Effector memory CD4-positive, alpha-beta T cell (primary cell): ENCODE results near the gene EIF4G3.
A peak's percentile ranks its signal among the peaks of the same experiment; 100 is the strongest.
"Not testable (repeated sequence)": the region's sequence is repeated elsewhere in the genome, so short reads cannot be mapped to it uniquely, and the experiment has no call there.

ENCODE experiments used
- DNase-seq, 3 donors: peaks; one replicate each; pipeline ENCODE4 v3.0.0-alpha.2; 2020
- H3K27ac ChIP-seq: 2 replicates; pipeline ENCODE4 v1.7.0; 2013; ENCODE audit warnings: mild to moderate bottlenecking, low read length, moderate library complexity; ENCODE audit not compliant: insufficient read depth, poor library complexity, severe bottlenecking
- H3K27me3 ChIP-seq: replicated peaks from 2 replicates; pipeline ENCODE4 v1.7.0; 2013; ENCODE audit warnings: mild to moderate bottlenecking, low read length; ENCODE audit not compliant: insufficient read depth, control insufficient read depth, poor library complexity, severe bottlenecking
- H3K36me3 ChIP-seq: 2 replicates; pipeline ENCODE4 v1.7.0; 2013; ENCODE audit warnings: mild to moderate bottlenecking, low read length, moderate library complexity; ENCODE audit not compliant: control insufficient read depth, insufficient read depth
- H3K4me1 ChIP-seq: 2 replicates; pipeline ENCODE4 v1.7.0; 2013; ENCODE audit warnings: low read length, mild to moderate bottlenecking; ENCODE audit not compliant: control insufficient read depth, insufficient read depth, poor library complexity, severe bottlenecking
- H3K4me3 ChIP-seq: 2 replicates; pipeline ENCODE4 v1.7.0; 2013; ENCODE audit warnings: low read length, low read depth, mild to moderate bottlenecking; ENCODE audit not compliant: insufficient read depth, poor library complexity, severe bottlenecking
- H3K9me3 ChIP-seq: 2 replicates; pipeline ENCODE4 v1.7.0; 2013; ENCODE audit warnings: mild to moderate bottlenecking, low read length, moderate library complexity; ENCODE audit not compliant: control insufficient read depth

The EIF4G3 gene

DNA sequence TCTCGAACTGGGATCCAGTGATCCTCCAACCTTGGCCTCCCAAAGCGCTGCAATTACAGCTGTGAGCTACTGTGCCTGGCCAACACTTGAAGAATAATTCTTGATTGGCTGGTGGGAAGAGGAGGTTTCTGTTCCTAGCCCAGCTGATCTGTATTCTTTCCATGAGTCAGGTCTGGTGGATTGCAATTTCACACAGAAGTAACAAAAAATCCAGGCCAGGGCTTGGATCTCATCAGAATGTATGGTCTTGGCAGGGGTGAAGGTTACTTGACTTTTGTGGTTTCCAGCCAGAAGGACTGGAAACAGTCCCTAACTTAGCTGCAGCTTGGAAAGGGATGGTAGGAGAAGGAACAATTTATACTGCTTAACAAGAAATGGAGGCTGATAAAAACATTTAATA lies 384.5 kb downstream of the EIF4G3 start:
- no peak for DNase-seq
- H3K27me3 ChIP-seq: no peaks in the 10 kb centered on the region
- H3K27ac ChIP-seq: no peak overlapping the region
- no peak overlapping the region for H3K4me3 ChIP-seq
- H3K9me3 ChIP-seq: no peaks in the 10 kb centered on the region
- no peaks in the 10 kb centered on the region for H3K36me3 ChIP-seq
- H3K4me1 ChIP-seq: no peaks in the 10 kb centered on the region

DNA sequence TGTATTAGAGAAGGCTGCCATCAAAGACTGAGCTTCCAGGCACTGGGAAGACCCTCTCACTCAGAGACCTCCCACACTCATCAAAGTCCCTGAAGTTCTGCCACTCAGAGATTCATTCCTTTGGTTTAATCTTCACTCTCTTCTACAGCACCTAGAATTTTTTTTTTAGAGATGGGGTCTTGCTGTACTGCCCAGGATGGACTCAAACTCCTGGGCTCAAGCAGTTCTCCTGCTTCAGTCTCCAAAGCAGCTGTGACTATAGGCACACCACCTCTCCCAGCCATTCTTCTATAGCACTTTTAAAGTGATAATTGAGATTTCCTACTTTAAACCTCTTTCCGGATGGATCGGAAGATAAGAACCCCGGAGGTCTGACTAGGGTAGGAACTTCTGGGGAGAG lies 385.9 kb downstream of the EIF4G3 start:
- Histone ChIP-seq H3K4me1 (no peaks in the 10 kb centered on the region), H3K9me3 (no peaks in the 10 kb centered on the region), H3K27ac (no peak overlapping the region), H3K27me3 (no peaks in the 10 kb centered on the region), H3K36me3 (no peaks in the 10 kb centered on the region), H3K4me3 (no peak overlapping the region)
- DNase-seq: no peak

DNA sequence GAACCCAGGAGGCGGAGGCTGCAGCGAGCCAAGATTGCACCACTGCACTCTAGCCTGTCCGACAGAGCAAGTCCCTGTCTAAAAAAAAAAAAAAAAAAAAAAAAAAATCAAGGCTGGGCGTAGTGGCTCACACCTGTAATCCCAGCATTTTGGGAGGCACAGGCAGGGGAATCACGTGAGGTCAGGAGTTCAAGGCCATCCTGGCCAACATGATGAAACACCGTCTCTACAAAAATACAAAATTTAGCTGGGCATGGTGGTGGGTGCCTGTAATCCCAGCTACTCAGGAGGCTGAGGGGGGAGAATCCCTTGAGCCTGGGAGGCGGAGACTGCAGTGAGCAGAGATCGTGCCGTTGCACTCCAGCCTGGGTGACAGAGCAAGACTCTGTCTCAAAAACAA lies 387.1 kb downstream of the EIF4G3 start:
- H3K4me3 ChIP-seq, H3K27ac ChIP-seq, H3K27me3 ChIP-seq, H3K9me3 ChIP-seq, DNase-seq, H3K36me3 ChIP-seq, H3K4me1 ChIP-seq: not testable (repeated sequence)

DNA sequence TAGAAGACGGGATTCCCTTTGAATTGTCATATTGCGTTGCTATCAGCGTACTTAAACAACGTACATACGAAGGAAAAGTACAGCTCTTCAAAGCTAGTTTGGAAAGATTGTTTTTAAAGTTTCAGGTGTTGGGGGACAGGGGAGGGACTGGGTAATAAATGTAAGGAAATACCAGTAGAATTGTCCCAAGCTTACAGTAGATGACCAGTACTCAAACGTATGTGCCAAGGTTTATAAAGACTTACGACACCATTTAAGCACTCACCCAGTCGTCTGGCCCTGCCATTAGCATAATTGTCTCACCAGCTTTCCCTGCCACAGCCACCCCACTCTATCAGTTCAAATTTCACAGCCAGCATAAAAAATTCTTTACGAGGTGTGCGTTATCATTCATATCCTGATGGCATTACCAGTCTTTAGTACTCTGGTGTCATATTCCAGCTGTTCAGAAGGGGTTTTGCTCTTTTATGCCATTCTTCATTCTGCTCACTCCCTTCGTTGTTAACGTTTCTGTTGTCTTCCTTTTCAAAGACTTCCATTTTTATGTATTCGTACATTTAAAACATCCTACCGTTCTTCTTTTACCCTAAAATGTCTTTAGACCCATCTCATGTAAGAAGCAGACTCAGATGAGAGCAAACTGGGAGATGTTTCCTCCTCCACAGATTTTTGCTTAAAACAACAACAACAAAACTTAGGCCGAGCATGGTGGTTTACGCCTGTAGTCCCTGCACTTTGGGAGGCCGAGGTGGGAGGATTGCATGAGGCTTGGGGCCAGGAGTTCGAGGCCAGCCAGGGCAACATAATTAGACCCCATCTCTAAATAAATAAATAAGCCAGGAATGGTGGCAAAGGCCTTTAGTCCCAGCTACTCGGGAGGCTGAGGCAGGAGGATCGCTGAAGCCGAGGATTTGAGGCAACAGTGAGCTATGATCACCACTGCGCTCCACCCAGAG lies 388.6 kb downstream of the EIF4G3 start:
- peak overlapping the region; percentile 88 for H3K27ac ChIP-seq
- peak overlapping the region; percentile 88 for H3K4me3 ChIP-seq
- peaks cover 3% of the 10 kb centered on the region for H3K4me1 ChIP-seq
- no peaks in the 10 kb centered on the region for H3K27me3 ChIP-seq
- H3K36me3 ChIP-seq: no peaks in the 10 kb centered on the region
- no peak for DNase-seq
- H3K9me3 ChIP-seq: no peaks in the 10 kb centered on the region

DNA sequence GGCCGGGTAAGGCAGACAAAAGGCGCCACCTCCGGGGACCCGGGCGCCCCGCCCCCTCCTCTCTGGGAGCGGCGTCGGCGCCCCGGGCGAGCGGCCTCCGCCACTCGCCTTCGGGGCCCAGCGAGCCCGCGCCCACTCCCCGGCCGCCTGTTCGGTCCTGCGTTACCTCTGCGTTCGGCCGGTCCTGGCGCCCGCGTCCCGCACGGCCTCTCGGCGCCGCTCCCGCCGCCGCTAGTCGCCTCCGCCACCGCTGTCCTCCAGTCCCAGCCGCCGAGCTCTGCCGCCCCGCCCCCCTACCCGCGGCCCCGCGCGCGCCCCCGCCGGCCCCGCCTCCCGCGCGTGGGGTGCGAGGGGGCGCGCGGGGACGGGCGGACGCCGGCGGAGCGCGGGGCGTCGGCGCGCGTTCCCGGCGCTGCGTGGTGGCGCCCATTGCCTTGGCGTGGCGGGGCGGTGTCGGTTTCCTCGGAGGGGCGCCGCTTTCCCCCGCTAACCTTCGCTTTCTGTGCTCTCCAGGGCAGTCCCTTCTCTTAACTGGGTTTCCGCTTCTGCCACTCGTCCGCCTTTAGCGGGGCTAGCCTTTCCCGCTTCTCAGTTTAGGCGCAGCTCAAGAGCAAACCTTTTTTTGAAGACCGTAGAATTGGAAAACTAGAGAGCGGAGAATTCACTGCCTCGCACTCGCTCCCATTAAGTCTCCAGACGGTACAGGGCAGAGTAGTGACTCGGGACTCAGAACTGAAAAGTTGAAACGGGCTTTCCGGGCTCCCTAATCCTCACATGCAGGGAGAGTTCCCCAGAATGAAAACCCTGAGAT lies 389.5 kb downstream of the EIF4G3 start, which contains the start of gene HP1BP3:
Gene HP1BP3 (minus strand): TSS at position 279 of the 811 bp plus-strand sequence. CDS start 6,867 bp downstream, outside the sequence.
- peak; percentile 74 to 80 (median 75) for DNase-seq
- Histone ChIP-seq H3K4me3 (peak within 1 kb of the TSS; percentile 88), H3K4me1 (peaks cover 3% of the 10 kb centered on the region), H3K27ac (peak within 1 kb of the TSS; percentile 88), H3K36me3 (no peaks in the 10 kb centered on the region), H3K9me3 (no peaks in the 10 kb centered on the region), H3K27me3 (no peaks in the 10 kb centered on the region)

DNA sequence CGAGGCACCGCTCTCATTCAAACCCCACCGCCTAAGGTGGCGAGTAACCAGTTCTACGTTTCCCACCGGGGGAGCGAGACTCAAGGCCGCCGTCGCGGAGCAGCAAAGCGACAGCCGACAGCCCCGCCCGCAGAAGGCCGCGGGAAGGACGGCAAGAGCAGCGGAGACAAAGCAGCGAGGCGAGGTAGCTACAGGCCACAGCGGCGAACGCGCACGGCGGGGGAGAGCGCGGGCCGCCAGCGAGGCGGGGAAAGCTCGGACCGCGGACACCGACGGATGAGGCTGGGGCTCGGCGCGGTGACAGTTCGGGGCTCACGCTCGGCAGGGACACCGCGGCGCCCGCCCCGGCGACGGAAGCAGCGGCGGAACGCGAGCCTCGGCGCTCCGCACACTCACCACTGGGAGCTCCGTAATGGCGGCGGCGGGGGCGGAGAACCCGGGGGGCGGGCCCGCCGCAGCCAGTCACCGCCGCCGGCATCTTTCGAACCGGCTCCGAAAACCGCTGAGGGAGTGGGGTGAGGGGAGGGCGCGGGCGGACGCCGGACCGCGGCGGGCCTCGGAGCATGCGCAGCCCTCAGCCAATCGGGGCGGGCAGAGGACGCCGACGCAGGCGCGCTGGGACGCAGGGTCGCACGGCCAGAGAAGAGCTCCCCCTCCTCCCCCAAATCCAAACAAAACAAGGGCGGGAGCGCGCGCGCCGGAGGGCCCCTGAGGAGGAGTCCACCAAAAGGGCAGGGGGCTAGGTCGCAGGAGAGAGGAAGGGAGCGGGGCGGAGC lies 390.3 kb downstream of the EIF4G3 start:
- Histone ChIP-seq H3K4me1 (peaks cover 3% of the 10 kb centered on the region), H3K27ac (peak overlapping the region; percentile 88), H3K9me3 (no peaks in the 10 kb centered on the region), H3K27me3 (no peaks in the 10 kb centered on the region), H3K4me3 (peak overlapping the region; percentile 88), H3K36me3 (no peaks in the 10 kb centered on the region)
- peak; percentile 93 to 94 (median 93) for DNase-seq

DNA sequence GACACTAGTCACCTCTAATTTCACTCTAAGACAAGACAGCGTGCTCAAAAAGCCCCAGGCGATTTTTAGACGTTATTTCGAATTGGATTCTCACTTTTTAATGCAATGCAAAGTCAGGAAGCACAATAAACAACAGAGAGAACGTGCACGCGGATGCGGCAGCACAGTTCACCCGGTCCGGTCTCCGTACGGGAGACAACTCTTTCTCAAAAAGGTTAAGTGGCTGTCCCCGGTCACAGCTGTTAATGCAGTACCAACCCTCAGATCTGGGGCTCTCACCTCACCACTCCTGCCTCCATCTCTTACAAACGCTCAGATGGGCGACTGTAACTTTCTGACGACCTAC lies 390.8 kb downstream of the EIF4G3 start:
- DNase-seq: no peak
- Histone ChIP-seq H3K4me1 (peaks cover 3% of the 10 kb centered on the region), H3K4me3 (peak overlapping the region; percentile 88), H3K36me3 (no peaks in the 10 kb centered on the region), H3K9me3 (no peaks in the 10 kb centered on the region), H3K27ac (peak overlapping the region; percentile 88), H3K27me3 (no peaks in the 10 kb centered on the region)

DNA sequence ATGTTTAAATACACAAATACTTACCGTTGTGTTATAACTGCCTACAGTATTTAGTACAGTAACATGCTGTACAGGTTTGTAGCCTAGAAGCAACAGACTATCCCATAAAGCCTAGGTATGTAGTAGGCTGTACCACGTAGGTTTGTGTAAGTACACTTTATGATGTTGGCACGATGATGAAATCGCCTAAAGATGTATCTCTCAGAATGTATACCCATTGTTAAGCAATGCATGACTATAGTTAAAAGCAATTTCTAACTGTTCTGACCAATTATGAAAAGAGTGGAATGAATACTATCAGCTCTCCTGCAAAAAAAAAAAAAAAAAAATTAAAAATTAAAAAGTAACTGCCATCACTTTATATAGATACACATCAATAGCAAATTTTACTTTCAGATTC lies 401.0 kb downstream of the EIF4G3 start:
- H3K4me3 ChIP-seq: no peak overlapping the region
- peaks cover 74% of the 10 kb centered on the region for H3K36me3 ChIP-seq
- H3K27me3 ChIP-seq: no peaks in the 10 kb centered on the region
- no peaks in the 10 kb centered on the region for H3K4me1 ChIP-seq
- H3K27ac ChIP-seq: no peak overlapping the region
- no peak for DNase-seq
- H3K9me3 ChIP-seq: no peaks in the 10 kb centered on the region

DNA sequence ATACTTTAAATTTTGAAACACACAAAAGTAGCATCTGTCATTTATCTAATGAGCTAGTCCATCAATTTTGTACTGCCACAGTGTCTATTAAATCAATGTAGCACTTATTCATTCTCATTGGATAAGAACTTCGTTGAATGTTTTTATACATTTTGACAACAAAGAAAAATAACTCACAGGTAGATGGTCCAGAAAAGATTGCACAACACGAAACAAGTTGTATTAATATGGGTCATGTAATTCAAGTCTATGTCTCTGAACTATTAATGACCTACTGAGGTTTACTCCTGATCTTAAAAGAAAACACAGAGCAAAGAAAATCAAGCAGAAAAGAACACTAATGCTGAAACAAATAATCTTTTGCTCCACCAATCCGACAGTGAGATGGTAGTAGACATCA lies 404.9 kb downstream of the EIF4G3 start:
- H3K27ac ChIP-seq: no peak overlapping the region
- H3K9me3 ChIP-seq: no peaks in the 10 kb centered on the region
- H3K36me3 ChIP-seq: peaks cover 87% of the 10 kb centered on the region
- no peaks in the 10 kb centered on the region for H3K27me3 ChIP-seq
- no peaks in the 10 kb centered on the region for H3K4me1 ChIP-seq
- no peak for DNase-seq
- no peak overlapping the region for H3K4me3 ChIP-seq
